Adrenal gland (tissue), 12 donors: Measurements from ENCODE around the gene PPP2R3B. TPM values are rescaled to one million over a fixed set of nuclear protein-coding genes. Genes with fewer than 3 reads are reported as not detected.

ENCODE experiments used
- DNase-seq, 7 donors: peaks; one replicate each; pipeline ENCODE4 v3.0.0-alpha.2; 2019 to 2020
- H3K27ac ChIP-seq, 5 donors: fragments of 200-600 bp; sonication (generic) in 4 of 5; 1 replicate in 3 of 5; 2 replicates in 2 of 5; pipeline versions ENCODE4 v1.5.1 to v1.8.0; 2016 to 2020; ENCODE audit warnings: mild to moderate bottlenecking in 1 of 5
- H3K27me3 ChIP-seq: fragments of 200-600 bp; 2 replicates; pipeline ENCODE4 v1.8.0; 2021
- H3K36me3 ChIP-seq, 2 donors: fragments of 200-600 bp; replicated peaks in 1 of 2; 1 replicate in 1 of 2; 2 replicates in 1 of 2; pipeline versions ENCODE4 v1.5.1 to v1.8.0; 2018 to 2022
- H3K4me1 ChIP-seq, 2 donors: fragments of 200-600 bp; replicated peaks in 1 of 2; 1 replicate in 1 of 2; 2 replicates in 1 of 2; pipeline versions ENCODE4 v1.5.1 to v1.8.0; 2018 to 2021
- H3K4me3 ChIP-seq, 4 donors: fragments of 200-600 bp; sonication (generic) in 3 of 4; one replicate each; pipeline ENCODE4 v1.5.1; 2016 to 2018
- H3K9me3 ChIP-seq, 3 donors: fragments of 200-600 bp; sonication (generic) in 1 of 3; replicated peaks in 1 of 3; 1 replicate in 2 of 3; 2 replicates in 1 of 3; pipeline versions ENCODE4 v1.5.1 to v1.8.0; 2016 to 2021
- POLR2A ChIP-seq, 2 donors: fragments of 450-650 bp; IDR thresholded peaks; one replicate each; pipeline ENCODE4 v1.6.1; 2017; ENCODE audit warnings: antibody characterized with exemption in 2 of 2, mild to moderate bottlenecking in 2 of 2, moderate library complexity in 1 of 2
- WGBS, 4 donors: extraction: QIAGEN DNeasy Blood & Tissue Kit in 2 of 4; methylation state at CpG; one replicate each; pipeline versions ENCODE4 v1.1.5 to v1.1.7; 2013 to 2017; 5-methylcytosine and 5-hydroxymethylcytosine counted together
- intact Hi-C, 2 donors: fragments of 100-400 bp; cut with DNase I; formaldehyde crosslinking; loops; one replicate each; pipeline versions ENCODE4 v1.14.1 to v1.15.0; 2022 to 2023
- polyA plus RNA-seq, 3 donors: library from polyadenylated mRNA; stranded (reverse); fragments of 200-250 nt in 2 of 3; fragments of 350-450 nt in 1 of 3; fragmentation: Illumina TruSeq in 1 of 3; extraction: RNeasy Lipid Tissue Mini Kit (QIAGEN cat#74804) in 1 of 3; gene quantifications; one replicate each; pipeline ENCODE4 v1.2.3, GENCODE V29; 2013 to 2014
- total RNA-seq, 9 donors: library from RNA; depleted of rRNA in 4 of 9; stranded (reverse); fragments of >200 nt in 4 of 9; fragments of 120-200 nt in 1 of 9; fragmentation: NEBNext Ultra II Directional in 1 of 9; extraction: Animal tissue kit (Norgen Biotek cat#: 25700) in 1 of 9; gene quantifications; one replicate each; pipeline versions ENCODE4 v1.1.0 to v1.2.4, GENCODE V29; 2013 to 2023
- TF ChIP-seq, protein P1 (sequence below), 6 experiments: fragments of 450-650 bp in 4 of 6; fragments of 200-600 bp in 2 of 6; sonication (generic) in 1 of 6; IDR thresholded peaks; 1 replicate in 5 of 6; 2 replicates in 1 of 6; pipeline versions ENCODE4 v1.5.1 to v1.8.0; 2016 to 2021; ENCODE audit warnings: antibody characterized with exemption in 6 of 6, mild to moderate bottlenecking in 2 of 6, moderate library complexity in 1 of 6
- donor health status: healthy with polysubstance abuse.
- donor health status: Bipolar disorder and iron deficiency.
- donor health status: DM: yes; HTN: yes; CAD: no.
- donor health status: DM: no; HTN: no; CAD: no.
- donor health status: DM: no; HTN: no; CAD: no.
- donor health status: DM: yes; HTN: yes; CAD: no.

Gene PPP2R3B
- total and polyA plus RNA-seq, 12 donors, result 2.1 to 112 (median 14.2) TPM

DNA sequence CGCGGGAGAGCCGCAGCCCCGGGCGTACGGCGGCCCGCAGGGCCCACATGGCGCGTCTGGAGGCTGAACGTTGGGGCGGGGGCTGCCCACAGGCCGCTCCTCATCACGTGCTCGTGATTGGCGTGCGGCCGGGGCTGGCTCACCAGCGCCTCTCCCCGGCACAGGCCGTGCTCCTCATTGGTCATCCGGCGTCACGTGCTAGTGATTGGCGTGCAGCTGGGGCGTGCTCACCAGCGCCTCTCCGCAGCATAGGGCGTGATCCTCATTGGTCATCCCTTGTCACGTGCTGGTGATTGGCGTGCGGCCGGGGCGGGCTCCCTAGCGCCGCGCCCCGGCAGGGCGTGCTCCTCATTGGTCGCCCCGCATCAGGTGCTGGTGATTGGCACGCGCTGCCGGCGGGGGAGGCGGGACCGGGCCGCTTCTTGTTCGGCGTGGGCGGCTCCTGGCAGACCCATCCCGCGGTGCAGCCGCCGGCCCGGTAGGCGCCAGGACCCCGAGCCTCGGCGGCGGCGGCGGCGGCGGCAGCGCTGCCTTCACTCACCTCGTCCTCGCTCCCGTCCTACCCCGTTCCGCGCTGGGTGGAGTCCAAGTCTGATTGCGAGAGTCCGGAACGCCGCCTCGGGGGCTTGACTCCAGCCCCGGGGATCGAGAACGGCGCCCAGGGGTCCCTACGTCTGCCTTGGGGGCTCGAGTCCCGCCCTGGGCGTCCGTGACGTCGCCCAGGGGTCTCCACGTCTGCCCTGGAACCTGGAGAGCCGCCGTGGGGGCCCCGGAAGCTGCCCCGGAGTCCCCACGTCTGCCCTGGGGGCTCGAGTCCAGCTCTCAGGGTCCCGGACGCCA, 67.7 kb downstream of the PPP2R3B start, which contains the start of gene GTPBP6:
GTPBP6 (minus strand) TSS at position 58 of the 840 bp plus-strand sequence; CDS start at position 49, 9 bp downstream.
- Histone ChIP-seq H3K27me3 (no peaks in the 10 kb centered on the region), H3K4me3 (peak within 1 kb of the TSS; percentile 62 to 100 (median 89)), H3K9me3 (no peaks in the 10 kb centered on the region), H3K27ac (peak within 1 kb of the TSS; percentile 76 to 98 (median 94)), H3K36me3 (peaks cover 0 to 10% of the 10 kb centered on the region in 2 donors), H3K4me1 (peaks cover 12 to 15% of the 10 kb centered on the region in 2 donors)
- WGBS, 4 donors, result 0 to 1% (median 0%) methylated on average over 18 to 97 of the region's 97 CpGs
- intact Hi-C loops, result no loop called here
- peak; percentile 99 to 100 (median 100) for DNase-seq
- TF ChIP-seq, protein P1, sequence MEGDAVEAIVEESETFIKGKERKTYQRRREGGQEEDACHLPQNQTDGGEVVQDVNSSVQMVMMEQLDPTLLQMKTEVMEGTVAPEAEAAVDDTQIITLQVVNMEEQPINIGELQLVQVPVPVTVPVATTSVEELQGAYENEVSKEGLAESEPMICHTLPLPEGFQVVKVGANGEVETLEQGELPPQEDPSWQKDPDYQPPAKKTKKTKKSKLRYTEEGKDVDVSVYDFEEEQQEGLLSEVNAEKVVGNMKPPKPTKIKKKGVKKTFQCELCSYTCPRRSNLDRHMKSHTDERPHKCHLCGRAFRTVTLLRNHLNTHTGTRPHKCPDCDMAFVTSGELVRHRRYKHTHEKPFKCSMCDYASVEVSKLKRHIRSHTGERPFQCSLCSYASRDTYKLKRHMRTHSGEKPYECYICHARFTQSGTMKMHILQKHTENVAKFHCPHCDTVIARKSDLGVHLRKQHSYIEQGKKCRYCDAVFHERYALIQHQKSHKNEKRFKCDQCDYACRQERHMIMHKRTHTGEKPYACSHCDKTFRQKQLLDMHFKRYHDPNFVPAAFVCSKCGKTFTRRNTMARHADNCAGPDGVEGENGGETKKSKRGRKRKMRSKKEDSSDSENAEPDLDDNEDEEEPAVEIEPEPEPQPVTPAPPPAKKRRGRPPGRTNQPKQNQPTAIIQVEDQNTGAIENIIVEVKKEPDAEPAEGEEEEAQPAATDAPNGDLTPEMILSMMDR (IDR thresholded peaks at IDR 0.05), result no peak
- peak; percentile 53 to 69 for TF ChIP-seq POLR2A (IDR thresholded peaks at IDR 0.05)

DNA sequence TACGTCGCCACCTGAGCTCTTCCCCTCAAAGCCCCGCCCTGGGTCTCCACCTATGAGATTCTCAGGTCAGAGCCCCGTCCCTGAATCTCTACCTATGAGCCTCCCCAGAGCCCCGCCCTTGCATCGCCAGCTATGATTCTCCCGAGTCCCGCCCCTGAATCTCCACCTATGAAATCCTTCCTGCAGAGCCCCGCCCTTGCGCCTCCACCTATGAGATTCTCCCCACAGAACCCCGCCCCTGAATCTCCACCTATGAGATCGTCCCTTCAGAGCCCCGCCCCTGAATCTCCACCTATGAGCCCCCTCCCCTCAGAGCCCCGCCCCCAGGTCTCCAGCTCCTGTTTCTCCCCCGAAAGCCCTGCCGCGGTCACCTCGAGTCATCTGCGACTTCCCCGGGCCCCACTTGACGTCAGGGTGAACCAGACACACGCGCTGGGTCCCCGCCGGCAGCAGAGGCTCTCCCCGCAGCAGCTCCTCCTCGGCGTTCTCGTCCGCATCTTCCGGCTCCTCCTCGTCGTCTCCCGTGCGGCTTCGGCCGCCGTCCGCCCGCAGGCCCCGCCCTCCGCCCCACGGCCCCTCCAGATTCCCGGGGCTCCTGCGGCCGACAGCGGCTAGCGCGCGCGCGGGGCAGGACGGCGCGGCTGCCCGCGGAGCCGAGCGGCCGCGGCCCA, 68.5 kb downstream of the PPP2R3B start:
- H3K4me3 ChIP-seq, result peak overlapping the region in 3 of 4 donors; percentile 62 to 88 (median 79)
- intact Hi-C loops, result no loop called here
- peak; percentile 97 to 100 (median 100) for DNase-seq
- H3K4me1 ChIP-seq, result peaks cover 12 to 15% of the 10 kb centered on the region in 2 donors
- H3K36me3 ChIP-seq, result peaks cover 0 to 17% of the 10 kb centered on the region in 2 donors
- no peaks in the 10 kb centered on the region for H3K9me3 ChIP-seq
- 0 to 3% (median 1%) methylated on average over 14 to 61 of the region's 61 CpGs for WGBS, 4 donors
- H3K27ac ChIP-seq, result peak overlapping the region; percentile 76 to 98 (median 94)
- TF ChIP-seq POLR2A (IDR thresholded peaks at IDR 0.05), result peak; percentile 67 to 76
- TF ChIP-seq, protein P1 (IDR thresholded peaks at IDR 0.05), result peak in 1 of 6 experiments; percentile 8
- no peaks in the 10 kb centered on the region for H3K27me3 ChIP-seq

DNA sequence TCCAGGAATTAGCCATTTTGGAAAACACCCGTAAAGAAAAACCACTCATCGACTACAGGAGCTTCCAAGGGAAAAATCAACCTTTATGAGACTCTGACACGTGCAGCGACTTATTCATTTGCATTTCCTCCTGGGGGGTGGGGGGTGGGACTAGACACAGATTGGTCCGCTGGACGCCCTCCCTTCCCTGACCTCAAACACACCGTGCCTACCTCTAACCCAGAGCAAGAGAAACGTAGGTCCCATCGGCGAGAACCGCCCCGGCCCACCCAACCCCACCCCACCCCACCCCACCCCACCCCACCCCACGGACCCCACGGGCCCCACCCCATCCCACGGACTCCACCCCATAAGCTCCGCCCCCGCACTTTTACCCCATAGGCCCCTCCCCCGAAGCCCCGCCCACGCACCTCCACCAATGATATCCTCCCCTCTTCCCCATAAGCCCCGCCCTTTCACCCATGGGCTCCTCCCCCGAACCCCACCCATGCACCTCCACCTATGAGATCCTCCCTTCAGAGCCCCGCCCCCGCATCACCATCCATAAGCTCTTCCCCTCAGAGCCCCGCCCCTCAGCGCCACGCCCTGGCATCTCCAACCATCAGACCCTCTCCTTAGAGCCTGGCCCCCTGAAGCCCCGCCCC, 69.2 kb downstream of the PPP2R3B start:
- Histone ChIP-seq H3K9me3 (no peaks in the 10 kb centered on the region), H3K4me1 (peaks cover 12 to 15% of the 10 kb centered on the region in 2 donors), H3K27ac (peak overlapping the region in 3 of 5 donors; percentile 53 to 98 (median 95)), H3K27me3 (no peaks in the 10 kb centered on the region), H3K4me3 (peak overlapping the region in 2 of 4 donors; percentile 79 to 88), H3K36me3 (peaks cover 0 to 22% of the 10 kb centered on the region in 2 donors)
- 50 to 60% (median 53%) methylated on average over 18 to 28 of the region's 28 CpGs for WGBS, 4 donors
- intact Hi-C loops, result no loop called here
- DNase-seq, result no peak
- TF ChIP-seq, protein P1 (IDR thresholded peaks at IDR 0.05), result no peak
- TF ChIP-seq POLR2A (IDR thresholded peaks at IDR 0.05), result no peak
